Suppressor macrophage treated with lipopolysaccharide for 4 hours (primary cell): ENCODE measurements around the gene MOBP.
"Not testable (repeated sequence)": the region's sequence is repeated elsewhere in the genome, so short reads cannot be mapped to it uniquely, and the experiment has no call there.

Experiments
- DNase-seq: peaks from one replicate; pipeline ENCODE4 v3.0.0-alpha.2; 2020

The MOBP gene

GRCh38 chr3:39453134-39453533, 14.3 kb upstream of the MOBP start:
- DNase-seq: no peak

DNA sequence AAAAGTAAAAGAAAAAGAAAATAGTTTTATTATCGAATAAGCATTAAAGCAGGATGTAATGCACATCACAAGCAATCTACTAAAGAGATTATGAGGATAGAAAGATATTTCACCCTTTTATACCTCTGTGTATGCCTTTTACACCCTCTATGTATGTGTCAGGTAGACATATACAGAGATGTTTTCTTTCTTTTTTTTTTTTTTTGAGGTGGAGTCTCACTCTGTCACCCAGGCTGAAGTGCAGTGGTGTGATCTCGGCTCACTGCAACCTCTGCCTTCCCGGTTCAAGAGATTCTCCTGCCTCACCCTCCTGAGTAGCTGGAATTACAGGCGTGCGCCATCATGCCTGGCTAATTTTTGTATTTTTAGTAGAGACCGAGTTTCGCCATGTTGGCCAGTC, 13.6 kb upstream of the MOBP start:
- not testable (repeated sequence) for DNase-seq

DNA sequence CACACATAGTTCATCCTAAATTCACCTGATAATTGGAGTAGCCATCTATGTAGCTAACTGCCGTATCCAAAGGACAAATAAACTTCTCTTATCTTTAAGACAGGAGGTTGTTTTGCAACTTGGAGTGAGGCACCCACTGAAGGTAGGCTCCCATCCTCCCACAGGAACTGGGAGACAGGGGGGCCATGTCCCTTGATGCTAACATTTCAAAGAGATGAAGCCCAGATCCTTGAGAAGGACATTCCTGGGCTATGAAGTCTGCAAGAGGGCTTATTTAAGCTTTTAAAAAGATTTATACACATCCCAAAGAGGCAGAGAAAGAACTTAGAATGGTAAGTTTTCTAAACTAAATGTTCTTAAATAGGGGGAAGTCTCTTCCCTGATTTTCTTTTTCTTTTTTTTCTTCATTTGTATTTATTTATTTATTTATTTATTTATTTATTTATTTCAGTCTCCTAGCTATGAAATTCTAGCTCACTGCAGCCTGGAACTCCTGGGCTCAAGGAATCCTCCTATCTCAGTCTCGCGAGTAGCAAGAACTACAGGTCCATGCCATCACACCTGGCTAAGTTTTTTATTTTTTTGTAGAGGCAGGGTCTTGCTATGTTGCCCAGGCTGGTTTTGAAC, 12.8 kb upstream of the MOBP start:
- DNase-seq: no peak

- no peak for DNase-seq
Observed at GRCh38 chr3:39456159-39456558, 11.3 kb upstream of the MOBP start.

GRCh38 chr3:39457361-39457760, 10.1 kb upstream of the MOBP start:
- DNase-seq: no peak

- DNase-seq: not testable (repeated sequence)
Observed at GRCh38 chr3:39458579-39458978, 8.9 kb upstream of the MOBP start.

DNA sequence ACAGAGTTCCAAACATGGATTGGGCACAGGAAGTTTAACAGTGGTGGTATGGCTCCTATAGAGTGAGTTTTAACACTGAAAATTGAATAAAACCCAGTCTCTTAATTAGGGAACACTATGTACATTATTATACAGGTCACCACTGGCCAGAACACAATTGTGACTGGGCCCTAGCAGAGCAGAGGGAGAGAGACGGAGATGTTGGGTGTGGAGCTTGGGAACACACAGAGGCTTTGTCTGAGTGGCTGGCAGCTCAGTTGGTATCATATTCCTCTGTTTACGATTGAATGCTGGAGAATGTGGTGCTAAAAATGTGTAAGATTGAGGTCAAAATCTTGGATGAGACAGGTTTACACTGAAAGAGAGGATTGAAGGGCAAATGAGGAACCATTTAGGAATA, 6.8 kb upstream of the MOBP start:
- DNase-seq: no peak

DNA sequence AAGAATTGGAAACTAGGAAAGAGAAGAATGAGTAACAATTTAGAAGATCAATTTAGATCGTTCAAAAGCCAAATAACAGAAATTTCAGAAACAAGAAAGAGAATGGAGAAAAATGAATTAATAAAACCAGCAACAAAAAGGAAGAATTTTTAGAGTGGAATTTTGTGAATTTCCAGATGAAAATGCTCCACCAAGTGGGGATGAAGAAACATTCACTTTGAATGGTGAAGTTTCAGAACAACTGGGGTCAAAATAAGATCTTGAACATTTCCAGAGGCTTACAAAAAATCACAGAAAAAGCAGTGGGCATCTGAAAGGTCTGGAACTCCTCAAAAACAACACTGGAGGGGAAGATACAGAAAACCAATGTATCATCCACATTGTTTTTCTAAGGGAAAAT, 4.2 kb upstream of the MOBP start:
- no peak for DNase-seq

DNA sequence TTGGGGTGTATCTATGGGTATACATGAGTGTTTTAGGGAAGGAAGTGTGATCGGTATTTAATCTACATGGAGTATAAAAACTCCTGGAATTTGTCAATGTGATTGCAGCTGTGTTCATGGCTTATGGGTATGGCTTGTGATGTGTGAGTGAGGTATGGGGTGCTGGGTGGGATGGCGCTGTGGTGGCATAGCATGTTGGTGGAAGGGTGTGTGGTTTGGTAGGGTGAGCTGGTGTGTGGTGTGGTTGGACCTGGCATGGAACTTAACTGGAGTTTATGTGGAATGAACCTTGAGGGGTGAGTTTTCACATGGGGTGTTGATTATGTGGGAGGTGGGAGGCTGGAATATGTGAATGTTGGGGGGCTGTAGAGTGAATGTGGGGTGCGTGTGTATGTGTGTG, 492 bp upstream of the MOBP start:
- DNase-seq: no peak

DNA sequence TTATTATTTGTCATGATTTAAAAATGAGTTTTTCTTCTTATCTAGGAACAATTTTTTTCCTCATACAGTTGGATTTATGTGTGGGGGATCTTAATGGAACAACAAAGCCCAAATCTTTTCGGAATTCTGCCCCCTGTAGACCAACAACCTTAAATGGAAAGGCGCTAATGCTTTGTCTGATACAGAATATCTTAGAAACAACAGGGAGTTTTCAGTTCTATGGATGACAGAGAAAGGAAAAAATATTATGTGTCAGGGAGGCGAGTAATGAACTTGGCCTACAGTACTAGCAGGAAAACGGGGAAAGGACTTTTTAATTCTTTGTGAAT, 592 bp downstream of the MOBP start:
- DNase-seq: no peak

DNA sequence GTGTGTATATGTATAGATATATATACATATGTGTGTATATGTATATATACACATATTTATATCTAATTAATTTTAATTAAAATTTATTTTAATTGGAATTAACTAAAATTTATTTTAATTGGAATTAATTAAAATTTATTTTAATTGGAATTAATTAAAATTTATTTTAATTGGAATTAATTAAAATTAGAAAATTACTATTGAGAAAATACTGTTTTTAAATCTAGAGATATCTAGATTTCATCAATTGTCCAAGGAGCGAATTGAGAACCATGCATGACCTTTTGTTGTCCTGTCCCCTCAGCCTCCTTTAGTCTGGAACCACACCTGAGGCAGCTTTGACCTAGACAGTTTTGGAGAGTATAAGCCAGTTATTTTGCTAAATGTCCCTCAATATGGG, 1.8 kb downstream of the MOBP start:
- no peak for DNase-seq

GRCh38 chr3:39469945-39470344, 2.5 kb downstream of the MOBP start:
- DNase-seq: no peak

- DNase-seq: no peak
Observed at GRCh38 chr3:39471652-39472051, 4.2 kb downstream of the MOBP start.

- DNase-seq: no peak
Observed at GRCh38 chr3:39473452-39474125, 6.1 kb downstream of the MOBP start.

DNA sequence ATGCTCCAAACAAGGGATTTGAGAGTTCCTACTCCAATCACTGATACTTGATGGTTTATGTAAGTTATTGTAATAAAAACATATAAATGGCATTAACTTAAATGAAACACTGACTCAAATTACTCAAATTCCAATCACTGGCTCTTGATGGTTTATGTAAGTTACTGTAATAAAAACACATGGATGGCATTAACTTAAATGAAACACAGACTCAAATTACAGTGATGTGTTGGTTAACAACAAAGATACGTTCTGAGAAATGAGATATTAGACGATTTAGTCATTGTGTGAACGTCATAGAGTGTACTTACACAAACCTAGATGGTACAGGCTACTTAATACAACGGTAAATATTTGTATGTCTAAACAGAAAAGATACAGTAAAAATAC, 6.6 kb downstream of the MOBP start:
- no peak for DNase-seq

- DNase-seq: no peak
Observed at GRCh38 chr3:39476783-39477182, 9.3 kb downstream of the MOBP start.

DNA sequence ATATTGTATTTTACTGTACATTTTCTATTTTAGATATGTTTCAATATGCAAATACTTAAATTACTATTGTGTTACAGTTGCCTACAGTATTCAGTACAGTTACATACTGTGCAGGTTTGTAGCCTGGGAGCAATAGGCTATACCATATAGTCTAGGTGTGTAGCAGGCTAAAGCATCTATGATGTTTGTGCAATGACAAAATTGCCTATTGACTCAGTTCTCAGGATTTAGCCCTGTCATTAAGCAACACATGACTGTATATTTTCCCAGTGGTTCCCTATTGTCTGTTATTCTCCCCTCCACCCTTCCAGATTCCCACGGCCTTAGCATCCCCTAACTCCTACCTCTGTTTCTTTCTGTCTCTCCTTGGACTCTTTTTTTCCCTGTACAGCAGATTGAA, 10.7 kb downstream of the MOBP start:
- no peak for DNase-seq

GRCh38 chr3:39479701-39480414, 12.4 kb downstream of the MOBP start:
- no peak for DNase-seq

DNA sequence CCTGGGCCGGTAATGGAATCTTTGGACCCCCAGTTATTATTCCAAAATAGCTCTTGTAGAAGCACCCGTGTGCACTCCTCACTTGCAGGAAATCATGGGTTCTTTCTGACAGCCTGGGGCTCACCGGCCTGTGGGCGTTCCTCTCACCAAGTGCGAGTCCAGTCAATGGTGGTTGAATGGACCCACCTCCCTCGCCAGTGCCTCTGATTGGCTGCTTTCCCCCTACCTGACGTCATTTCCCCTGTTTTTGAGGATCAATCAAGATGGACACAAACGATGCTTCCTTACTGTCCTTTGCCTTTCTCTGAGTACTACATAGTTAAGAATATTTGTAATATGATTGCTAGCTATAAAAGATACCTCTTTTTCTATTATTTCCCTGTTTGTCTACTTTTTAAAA, 18.1 kb downstream of the MOBP start:
- no peak for DNase-seq

DNA sequence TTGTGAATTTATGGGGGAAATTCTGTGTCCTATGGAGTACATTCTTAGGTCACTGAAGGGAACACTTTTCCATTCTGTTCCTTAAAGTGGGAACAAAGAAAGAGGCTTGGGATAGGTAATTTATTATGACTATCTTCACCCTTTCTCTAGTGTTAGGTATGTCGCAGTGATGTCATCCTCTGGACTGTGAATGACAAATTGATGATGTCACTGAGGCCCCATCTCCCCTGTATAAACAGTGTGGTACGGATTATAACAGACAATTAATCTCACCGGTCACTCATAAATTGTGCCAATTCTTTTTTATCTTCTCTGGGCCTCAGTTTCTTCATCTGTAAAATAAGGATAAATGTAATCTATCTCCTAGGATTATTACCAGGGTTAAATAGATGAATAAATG, 23.5 kb downstream of the MOBP start:
- no peak for DNase-seq

DNA sequence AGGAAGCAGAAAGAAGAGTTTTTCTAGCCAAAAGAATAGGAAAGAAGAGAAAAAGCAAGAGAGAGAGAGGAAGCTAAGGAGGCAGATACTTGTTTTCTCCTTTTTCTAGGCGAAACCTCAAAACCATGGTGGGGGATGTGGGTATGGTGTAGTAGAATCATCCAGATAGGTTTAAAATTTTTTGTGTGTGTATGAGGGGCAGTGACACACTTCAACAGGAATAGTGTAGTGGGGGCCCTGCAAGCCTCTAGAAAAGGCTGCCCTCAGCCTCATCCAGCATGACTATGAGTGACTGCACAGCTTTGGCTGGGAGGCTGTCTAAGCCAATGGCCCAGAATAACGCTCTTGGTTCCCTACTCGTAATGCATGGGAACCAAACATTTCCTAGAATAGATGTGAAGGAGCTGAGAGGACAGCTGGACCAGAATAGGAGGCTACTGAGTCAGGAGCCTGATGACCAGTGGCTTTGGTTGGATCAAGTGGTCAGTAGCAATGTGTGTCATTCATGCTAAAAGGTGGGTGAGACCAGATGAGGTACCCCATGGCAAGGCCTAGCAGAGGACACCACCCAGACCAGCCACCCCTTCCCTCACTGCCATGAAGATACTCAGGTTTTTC, 24.4 kb downstream of the MOBP start:
- DNase-seq: no peak

DNA sequence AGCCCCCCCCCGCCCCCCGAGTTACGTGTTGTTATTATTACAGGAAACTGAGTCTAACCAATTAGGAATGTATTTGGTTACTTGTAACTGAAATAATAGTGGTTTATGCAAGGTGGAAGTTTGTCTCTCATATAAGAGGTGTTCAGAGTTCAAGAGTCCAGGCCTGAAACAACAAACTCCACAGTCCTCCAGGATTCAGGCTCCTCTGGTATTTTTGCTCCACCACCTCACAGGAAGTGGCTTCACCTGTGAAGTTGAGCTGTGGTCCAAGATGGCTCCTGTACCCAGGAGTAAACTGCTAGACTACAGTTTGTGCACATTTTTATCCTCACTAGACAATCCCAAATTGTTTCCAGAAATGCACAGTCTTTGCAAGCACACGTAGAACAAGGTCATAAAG, 27.3 kb downstream of the MOBP start:
- no peak for DNase-seq

DNA sequence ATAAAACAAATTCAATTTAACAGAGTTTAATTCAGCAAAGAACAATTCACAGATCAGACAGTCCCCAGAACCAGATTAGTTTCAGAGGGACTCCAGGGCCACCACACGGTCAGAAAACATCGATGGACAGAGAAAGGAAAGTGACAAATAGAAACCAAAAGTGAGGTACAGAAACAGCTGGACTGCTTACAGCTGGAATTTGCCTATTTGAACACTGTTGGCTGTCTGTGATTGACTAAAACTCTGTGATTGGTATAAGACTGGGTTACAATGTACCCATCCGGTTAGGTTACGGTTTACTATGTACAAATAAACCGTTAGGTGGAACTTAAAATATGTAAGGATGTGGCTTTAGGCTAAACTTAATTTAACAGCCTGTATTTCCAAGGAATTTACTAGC, 30.3 kb downstream of the MOBP start:
- no peak for DNase-seq

- no peak for DNase-seq
Observed at GRCh38 chr3:39499651-39500273, 32.3 kb downstream of the MOBP start.
